RWPE2 (cell line): ENCODE measurements around the gene CDK14.
A peak's percentile ranks its signal among the peaks of the same experiment; 100 is the strongest.

Experiments
- ATAC-seq: fragments of 200-7000 bp; cut with Tn5 transposase; 3 replicates; pipeline ENCODE4 v1.9.1; 2021; ENCODE audit warnings: low read depth
- DNase-seq: peaks from one replicate; pipeline ENCODE4 v3.0.0-alpha.2; 2020; ENCODE audit warnings: low spot score
- H3K27ac ChIP-seq: fragments of 450-650 bp; 2 replicates; pipeline ENCODE4 v1.5.1; 2017; ENCODE audit warnings: mild to moderate bottlenecking; ENCODE audit not compliant: poor library complexity, severe bottlenecking
- H3K27me3 ChIP-seq: fragments of 250-450 bp; sonication (Bioruptor Pico); 2 replicates; pipeline ENCODE4 v1.5.1; 2021; ENCODE audit warnings: mild to moderate bottlenecking, moderate library complexity; ENCODE audit not compliant: insufficient read depth, poor library complexity, severe bottlenecking
- H3K36me3 ChIP-seq: fragments of 250-450 bp; sonication (Bioruptor Pico); 2 replicates; pipeline ENCODE4 v1.5.1; 2020; ENCODE audit warnings: low read depth, mild to moderate bottlenecking, moderate library complexity
- H3K4me1 ChIP-seq: fragments of 250-450 bp; sonication (Bioruptor Pico); 2 replicates; pipeline ENCODE4 v1.5.1; 2021; ENCODE audit warnings: mild to moderate bottlenecking, moderate library complexity; ENCODE audit not compliant: insufficient read depth, poor library complexity, severe bottlenecking
- H3K4me3 ChIP-seq: fragments of 250-450 bp; sonication (Bioruptor Pico); 2 replicates; pipeline ENCODE4 v1.5.1; 2021; ENCODE audit warnings: mild to moderate bottlenecking, moderate library complexity; ENCODE audit not compliant: severe bottlenecking
- H3K9me3 ChIP-seq: fragments of 250-450 bp; sonication (Bioruptor Pico); 2 replicates; pipeline ENCODE4 v1.5.1; 2021; ENCODE audit warnings: mild to moderate bottlenecking, moderate library complexity; ENCODE audit not compliant: severe bottlenecking
- TF ChIP-seq, protein P1 (sequence below): fragments of 450-650 bp; IDR thresholded peaks from one replicate; pipeline ENCODE4 v1.5.1; 2017; ENCODE audit warnings: mild to moderate bottlenecking, moderate library complexity; ENCODE audit not compliant: poor library complexity, severe bottlenecking

Gene CDK14

DNA sequence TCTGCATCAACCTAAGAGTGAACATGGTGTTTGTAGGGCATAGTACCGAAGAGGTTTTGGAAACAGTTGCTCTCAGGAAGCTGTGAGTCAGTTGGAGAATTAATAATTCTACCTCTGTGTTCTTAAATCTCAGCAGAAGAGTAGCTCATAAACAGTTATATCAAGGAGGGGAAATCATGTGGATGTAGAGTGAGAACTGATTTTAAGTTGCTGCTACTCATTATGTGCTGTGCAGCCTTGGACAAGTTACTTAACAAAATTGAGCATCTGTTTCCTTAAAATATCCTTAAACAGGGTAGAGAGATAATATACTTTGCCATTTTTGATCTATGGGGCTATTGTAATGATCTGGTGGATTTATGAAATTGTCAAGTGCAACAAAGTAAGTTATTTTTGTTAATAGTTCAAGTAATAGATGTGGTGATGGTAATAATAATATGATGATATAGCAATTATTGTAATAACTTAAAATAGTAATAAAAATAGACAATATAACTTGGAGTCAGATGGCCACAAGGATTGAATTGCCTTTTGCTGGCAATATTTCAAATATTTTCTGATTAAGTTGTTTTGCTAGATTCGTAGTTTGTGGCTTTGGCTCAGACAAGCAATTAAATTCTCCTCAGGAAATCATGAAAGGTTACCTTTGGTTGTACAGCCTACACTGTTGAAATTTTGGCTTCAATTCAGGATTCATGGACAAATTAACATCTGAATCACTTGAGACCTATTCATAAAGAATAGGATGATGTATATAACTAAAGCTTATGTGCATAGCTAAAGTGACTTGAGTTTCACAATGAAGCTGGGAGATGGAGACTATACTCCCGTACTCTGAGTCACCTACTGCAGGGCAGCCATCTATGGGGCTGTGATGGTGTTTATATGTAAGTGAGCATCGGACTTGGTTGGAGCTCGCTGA lies 228.5 kb downstream of the CDK14 start:
- TF ChIP-seq, protein P1, sequence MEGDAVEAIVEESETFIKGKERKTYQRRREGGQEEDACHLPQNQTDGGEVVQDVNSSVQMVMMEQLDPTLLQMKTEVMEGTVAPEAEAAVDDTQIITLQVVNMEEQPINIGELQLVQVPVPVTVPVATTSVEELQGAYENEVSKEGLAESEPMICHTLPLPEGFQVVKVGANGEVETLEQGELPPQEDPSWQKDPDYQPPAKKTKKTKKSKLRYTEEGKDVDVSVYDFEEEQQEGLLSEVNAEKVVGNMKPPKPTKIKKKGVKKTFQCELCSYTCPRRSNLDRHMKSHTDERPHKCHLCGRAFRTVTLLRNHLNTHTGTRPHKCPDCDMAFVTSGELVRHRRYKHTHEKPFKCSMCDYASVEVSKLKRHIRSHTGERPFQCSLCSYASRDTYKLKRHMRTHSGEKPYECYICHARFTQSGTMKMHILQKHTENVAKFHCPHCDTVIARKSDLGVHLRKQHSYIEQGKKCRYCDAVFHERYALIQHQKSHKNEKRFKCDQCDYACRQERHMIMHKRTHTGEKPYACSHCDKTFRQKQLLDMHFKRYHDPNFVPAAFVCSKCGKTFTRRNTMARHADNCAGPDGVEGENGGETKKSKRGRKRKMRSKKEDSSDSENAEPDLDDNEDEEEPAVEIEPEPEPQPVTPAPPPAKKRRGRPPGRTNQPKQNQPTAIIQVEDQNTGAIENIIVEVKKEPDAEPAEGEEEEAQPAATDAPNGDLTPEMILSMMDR: no peak
- Histone ChIP-seq H3K27ac (peak overlapping the region; percentile 90), H3K4me3 (no peak overlapping the region), H3K9me3 (no peaks in the 10 kb centered on the region), H3K4me1 (peaks cover 30% of the 10 kb centered on the region), H3K36me3 (no peaks in the 10 kb centered on the region), H3K27me3 (no peaks in the 10 kb centered on the region)
- DNase-seq (no peak), ATAC-seq (peak; percentile 99)

DNA sequence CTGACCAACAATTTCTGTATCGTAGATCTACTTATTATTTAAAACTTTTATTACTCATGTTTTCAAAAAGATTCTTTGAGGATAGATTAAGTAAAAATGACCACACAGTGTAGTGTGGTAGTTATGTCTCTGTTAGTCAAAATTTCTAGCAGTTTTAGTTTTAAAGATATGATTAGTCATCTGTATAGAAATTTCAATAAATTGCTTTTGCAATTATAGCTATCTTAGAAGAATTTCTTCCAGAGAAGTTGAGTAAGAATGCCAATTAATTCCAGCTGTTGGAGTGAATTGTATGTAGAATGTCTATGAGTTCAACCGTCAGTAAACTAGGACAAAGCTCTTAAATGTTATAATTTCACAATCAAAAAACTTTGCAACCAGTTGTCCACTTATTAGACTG lies 229.7 kb downstream of the CDK14 start:
- peak; percentile 19; the same call in 1 of the 3 replicates for ATAC-seq
- H3K27me3 ChIP-seq: no peaks in the 10 kb centered on the region
- H3K9me3 ChIP-seq: no peaks in the 10 kb centered on the region
- H3K4me3 ChIP-seq: no peak overlapping the region
- peak overlapping the region; percentile 90 for H3K27ac ChIP-seq
- DNase-seq: no peak
- TF ChIP-seq, protein P1: no peak
- H3K4me1 ChIP-seq: peaks cover 30% of the 10 kb centered on the region
- H3K36me3 ChIP-seq: no peaks in the 10 kb centered on the region

DNA sequence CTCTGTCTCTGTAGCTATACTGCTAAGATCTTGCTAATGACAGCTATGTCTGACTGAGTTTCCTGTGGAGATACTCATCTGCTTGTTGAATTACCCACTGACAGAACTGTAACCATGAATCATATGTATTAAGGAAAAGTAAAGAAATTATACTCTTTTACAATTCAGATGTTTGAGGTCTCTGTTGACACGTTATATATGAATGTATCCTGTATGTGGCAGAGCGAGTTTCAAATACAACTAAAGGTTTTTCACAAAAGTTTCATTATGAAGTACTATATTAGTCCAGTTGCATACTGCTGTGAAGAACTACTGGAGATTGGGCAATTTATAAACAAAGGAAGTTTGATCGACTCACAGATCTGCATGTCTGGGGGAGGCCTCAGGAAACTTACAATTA lies 232.5 kb downstream of the CDK14 start:
- DNase-seq (no peak), ATAC-seq (no peak)
- no peaks in the 10 kb centered on the region for H3K36me3 ChIP-seq
- H3K4me1 ChIP-seq: peaks cover 30% of the 10 kb centered on the region
- peak overlapping the region; percentile 23 for H3K27ac ChIP-seq
- no peaks in the 10 kb centered on the region for H3K27me3 ChIP-seq
- no peak overlapping the region for H3K4me3 ChIP-seq
- TF ChIP-seq, protein P1: no peak
- no peaks in the 10 kb centered on the region for H3K9me3 ChIP-seq

DNA sequence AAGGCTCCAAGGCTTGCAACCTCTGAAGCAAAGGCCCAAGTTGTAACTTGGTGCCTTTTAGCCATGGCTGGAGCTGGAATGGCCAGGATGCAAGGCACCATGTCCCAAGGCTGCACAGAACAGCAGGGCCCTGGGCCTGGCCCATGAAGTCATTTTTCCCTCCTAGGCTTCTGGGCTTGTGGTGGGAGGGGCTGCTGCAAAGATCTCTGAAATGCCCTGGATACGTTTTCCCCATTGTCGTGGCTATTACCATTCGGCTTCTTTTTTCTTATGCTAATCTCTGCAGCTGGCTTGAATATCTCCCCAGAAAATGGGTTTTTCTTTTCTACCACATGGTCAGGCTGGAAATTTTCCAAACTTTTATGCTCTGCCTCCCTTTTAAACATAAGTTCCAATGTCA lies 234.2 kb downstream of the CDK14 start:
- no peak overlapping the region for H3K27ac ChIP-seq
- no peak for ATAC-seq

More for the DNA sequence above, 234.2 kb downstream of the CDK14 start:
- no peaks in the 10 kb centered on the region for H3K9me3 ChIP-seq
- TF ChIP-seq, protein P1: no peak
- H3K36me3 ChIP-seq: no peaks in the 10 kb centered on the region
- DNase-seq: no peak
- H3K4me3 ChIP-seq: no peak overlapping the region
- H3K4me1 ChIP-seq: peaks cover 18% of the 10 kb centered on the region
- no peaks in the 10 kb centered on the region for H3K27me3 ChIP-seq
